HEK293T (cell line): Measurements from ENCODE around the gene MTCH2.
A peak's percentile ranks its signal among the peaks of the same experiment; 100 is the strongest.

Experiments
- CTCF ChIA-PET: fragments of 350-600 bp; formaldehyde crosslinking; extraction: SDS; loops from one replicate; lab custom pipeline; 2021; ENCODE audit warnings: antibody characterized with exemption, inconsistent platforms; lab: Yijun Ruan, JAX
- POLR2A ChIA-PET: fragments of 350-600 bp; formaldehyde crosslinking; extraction: SDS; loops from one replicate; lab custom pipeline; 2020; ENCODE audit warnings: antibody characterized with exemption, inconsistent platforms; lab: Yijun Ruan, JAX
- DNase-seq: peaks from one replicate; pipeline ENCODE4 v3.0.0; 2012; ENCODE audit warnings: mixed read lengths; ENCODE audit errors: extremely low spot score
- ARNT ChIP-seq: fragments of 450-650 bp; IDR thresholded peaks from 2 replicates; pipeline ENCODE4 v1.6.1; 2017; ENCODE audit warnings: mild to moderate bottlenecking
- BHLHE40 ChIP-seq: fragments of 450-650 bp; IDR thresholded peaks from 2 replicates; pipeline ENCODE4 v1.6.1; 2016; ENCODE audit warnings: mild to moderate bottlenecking, moderate library complexity, borderline replicate concordance
- CTBP1 ChIP-seq: fragments of 450-650 bp; IDR thresholded peaks from 2 replicates; pipeline ENCODE4 v1.6.1; 2016; ENCODE audit warnings: borderline replicate concordance
- ELF4 ChIP-seq: fragments of 450-650 bp; IDR thresholded peaks from 2 replicates; pipeline ENCODE4 v1.6.1; 2017; ENCODE audit warnings: antibody characterized with exemption
- FOXA1 ChIP-seq: fragments of 450-650 bp; IDR thresholded peaks from 2 replicates; pipeline ENCODE4 v1.6.1; 2016; ENCODE audit warnings: mild to moderate bottlenecking
- FOXK2 ChIP-seq: fragments of 450-650 bp; IDR thresholded peaks from 2 replicates; pipeline ENCODE4 v1.6.1; 2016; ENCODE audit warnings: mild to moderate bottlenecking
- FOXM1 ChIP-seq: fragments of 450-650 bp; IDR thresholded peaks from 2 replicates; pipeline ENCODE4 v1.6.1; 2017; ENCODE audit warnings: mild to moderate bottlenecking, borderline replicate concordance
- HDGF ChIP-seq: fragments of 450-650 bp; IDR thresholded peaks from 2 replicates; pipeline ENCODE4 v1.6.1; 2017; ENCODE audit warnings: antibody characterized with exemption, borderline replicate concordance
- L3MBTL2 ChIP-seq: fragments of 450-650 bp; conservative IDR thresholded peaks from 2 replicates; pipeline ENCODE4 v1.6.1; 2016; ENCODE audit warnings: mild to moderate bottlenecking
- LEF1 ChIP-seq: fragments of 450-650 bp; IDR thresholded peaks from 2 replicates; pipeline ENCODE4 v1.6.1; 2017; ENCODE audit warnings: mild to moderate bottlenecking, borderline replicate concordance
- NFRKB ChIP-seq: fragments of 450-650 bp; IDR thresholded peaks from 2 replicates; pipeline ENCODE4 v1.6.1; 2016; ENCODE audit warnings: mild to moderate bottlenecking, moderate library complexity
- SP1 ChIP-seq: fragments of 450-650 bp; IDR thresholded peaks from 2 replicates; pipeline ENCODE4 v1.6.1; 2017
- SUZ12 ChIP-seq: fragments of 450-650 bp; IDR thresholded peaks from 2 replicates; pipeline ENCODE4 v1.6.1; 2016; ENCODE audit warnings: mild to moderate bottlenecking
- TARDBP ChIP-seq: fragments of 450-650 bp; IDR thresholded peaks from 2 replicates; pipeline ENCODE4 v1.6.1; 2016
- ZNF384 ChIP-seq: fragments of 450-650 bp; IDR thresholded peaks from 2 replicates; pipeline ENCODE4 v1.6.1; 2016
- TF ChIP-seq, protein P1 (sequence below): fragments of 450-650 bp; IDR thresholded peaks from 2 replicates; pipeline ENCODE4 v1.6.1; 2016

The MTCH2 gene

DNA sequence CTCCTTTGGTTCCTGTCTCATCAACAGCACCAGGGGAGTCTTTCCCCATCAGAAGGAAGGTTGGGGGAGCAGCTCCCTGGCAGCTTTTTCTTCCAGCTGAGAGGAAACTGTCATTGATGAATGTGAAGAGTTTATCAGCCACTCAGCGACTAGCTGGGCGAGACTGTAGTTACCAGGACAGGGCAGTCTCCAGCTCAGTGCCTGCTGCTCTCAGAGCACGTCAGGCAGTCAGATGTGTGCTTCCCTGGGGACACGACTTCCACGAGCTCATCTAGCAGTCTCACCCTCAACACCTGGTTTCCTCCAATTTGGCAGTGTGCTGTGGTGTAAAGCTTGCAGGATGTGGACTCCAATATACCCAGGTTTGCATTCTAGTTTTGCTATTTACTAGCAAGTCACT, 35.6 kb downstream of the MTCH2 start:
- ChIA-PET CTCF (no interaction called here), POLR2A (interaction anchor here (1.0 kb wide), 1 partner anchor 11 kb away, joined by 3 read pairs; no protein-coding TSS in a partner anchor)
- no peak for DNase-seq
- TF ChIP-seq FOXM1 (no peak), ARNT (no peak), TARDBP (no peak), L3MBTL2 (no peak), NFRKB (no peak), CTBP1 (no peak), ELF4 (no peak), FOXK2 (no peak), SUZ12 (no peak), HDGF (no peak), LEF1 (no peak), BHLHE40 (no peak), SP1 (no peak), FOXA1 (no peak), ZNF384 (no peak)
- TF ChIP-seq, protein P1, sequence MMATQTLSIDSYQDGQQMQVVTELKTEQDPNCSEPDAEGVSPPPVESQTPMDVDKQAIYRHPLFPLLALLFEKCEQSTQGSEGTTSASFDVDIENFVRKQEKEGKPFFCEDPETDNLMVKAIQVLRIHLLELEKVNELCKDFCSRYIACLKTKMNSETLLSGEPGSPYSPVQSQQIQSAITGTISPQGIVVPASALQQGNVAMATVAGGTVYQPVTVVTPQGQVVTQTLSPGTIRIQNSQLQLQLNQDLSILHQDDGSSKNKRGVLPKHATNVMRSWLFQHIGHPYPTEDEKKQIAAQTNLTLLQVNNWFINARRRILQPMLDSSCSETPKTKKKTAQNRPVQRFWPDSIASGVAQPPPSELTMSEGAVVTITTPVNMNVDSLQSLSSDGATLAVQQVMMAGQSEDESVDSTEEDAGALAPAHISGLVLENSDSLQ = no peak

DNA sequence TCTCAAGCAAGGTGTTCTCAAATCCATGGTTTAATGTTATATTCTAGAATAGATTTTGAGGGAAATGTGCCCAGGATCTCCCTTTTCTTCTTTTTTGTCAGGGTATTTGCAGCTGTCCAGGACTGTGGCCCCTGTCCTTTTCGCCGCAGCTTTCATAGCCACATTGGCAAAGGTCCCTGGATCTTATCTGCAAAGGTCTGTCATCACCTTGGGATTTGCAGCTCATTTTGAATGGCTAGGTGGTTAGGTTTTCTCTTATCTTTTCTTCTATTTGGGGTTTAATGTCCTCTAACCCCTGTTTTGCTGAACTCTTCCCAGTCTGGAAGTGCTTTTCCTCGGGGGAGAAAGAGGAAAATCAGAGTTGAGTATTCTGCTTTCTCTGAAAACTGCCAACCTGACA, 36.4 kb downstream of the MTCH2 start:
- CTCF ChIA-PET = no interaction called here
- POLR2A ChIA-PET = no interaction called here
- TF ChIP-seq BHLHE40 = no peak
- no peak for DNase-seq

DNA sequence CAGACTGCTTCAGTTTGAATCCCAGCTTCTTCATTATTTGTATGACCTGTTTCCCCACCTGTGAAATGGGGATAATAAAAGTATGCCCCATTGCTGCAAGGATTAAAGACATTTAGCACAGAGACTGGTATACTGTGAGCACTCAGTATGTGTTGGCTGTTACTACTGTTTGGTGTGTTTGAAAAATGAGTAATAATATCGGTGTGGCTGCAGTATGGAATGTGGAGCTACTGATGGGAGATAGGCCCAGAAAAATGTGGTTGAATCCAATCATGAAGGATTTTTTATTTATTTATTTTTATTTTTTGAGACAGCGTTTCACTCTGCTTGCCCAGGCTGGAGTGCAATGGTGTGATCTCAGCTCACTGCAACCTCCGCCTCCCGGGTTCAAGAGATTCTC, 39.1 kb downstream of the MTCH2 start:
- CTCF ChIA-PET = no interaction called here
- no peak for TF ChIP-seq LEF1
- TF ChIP-seq BHLHE40 = no peak
- no peak for TF ChIP-seq CTBP1
- no peak for TF ChIP-seq ARNT
- TF ChIP-seq FOXM1 = no peak
- TF ChIP-seq ELF4 = no peak
- no peak for TF ChIP-seq FOXK2
- TF ChIP-seq TARDBP = no peak
- POLR2A ChIA-PET = no interaction called here
- DNase-seq = no peak

DNA sequence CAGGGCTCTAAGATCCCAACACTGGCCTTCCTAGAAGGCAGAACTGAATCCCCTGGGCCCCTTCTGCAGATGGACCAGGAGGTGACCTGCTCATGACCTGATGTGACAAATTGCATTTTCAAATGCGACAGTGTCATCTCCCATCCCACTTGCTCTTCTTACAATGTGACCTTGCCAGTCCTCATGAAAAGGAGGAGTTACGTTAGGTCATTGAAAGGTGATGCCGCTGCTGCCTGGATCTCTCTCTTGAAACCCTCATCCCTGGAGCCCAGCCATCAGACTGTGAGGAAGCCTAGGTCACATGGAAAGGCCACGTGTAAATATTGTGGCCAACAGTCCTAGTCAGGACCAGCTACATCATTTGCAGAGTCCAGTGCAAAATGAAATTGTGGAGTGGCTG, 42.5 kb downstream of the MTCH2 start:
- CTCF ChIA-PET = no interaction called here
- TF ChIP-seq SP1 (no peak), FOXA1 (no peak), CTBP1 (no peak), LEF1 (no peak), FOXM1 (no peak), HDGF (no peak), FOXK2 (no peak), L3MBTL2 (no peak), ZNF384 (no peak), BHLHE40 (no peak), ARNT (no peak), TARDBP (no peak), NFRKB (no peak), SUZ12 (no peak), ELF4 (no peak)
- TF ChIP-seq, protein P1 = no peak
- no peak for DNase-seq
- POLR2A ChIA-PET = interaction anchor here (0.6 kb wide), 1 partner anchor 253 kb away, joined by 4 read pairs; no protein-coding TSS in a partner anchor

DNA sequence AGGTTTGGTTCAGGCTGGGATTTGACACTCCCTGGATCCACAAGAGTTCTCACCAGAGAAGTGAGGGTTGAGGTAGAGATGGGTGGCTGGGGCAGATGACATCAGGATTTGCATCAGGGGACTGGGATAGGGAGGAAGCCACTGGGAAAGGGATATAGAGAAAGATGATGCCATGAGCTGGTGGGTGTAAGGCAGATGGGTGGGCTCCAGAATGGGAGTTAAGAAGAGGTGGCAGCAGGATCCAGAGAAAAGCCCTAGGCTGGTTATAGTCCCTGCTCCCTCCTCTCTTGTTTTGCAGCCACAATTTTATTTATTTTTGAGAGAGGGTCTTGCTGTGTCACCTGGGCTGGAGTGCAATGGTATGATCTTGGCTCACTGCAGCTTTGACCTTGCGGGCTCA, 46.4 kb downstream of the MTCH2 start:
- CTCF ChIA-PET = no interaction called here
- DNase-seq = no peak
- POLR2A ChIA-PET = no interaction called here
- no peak for TF ChIP-seq CTBP1
- no peak for TF ChIP-seq FOXM1
- TF ChIP-seq, protein P1 = no peak
- no peak for TF ChIP-seq SUZ12
- TF ChIP-seq ARNT = no peak
- TF ChIP-seq BHLHE40 = no peak

DNA sequence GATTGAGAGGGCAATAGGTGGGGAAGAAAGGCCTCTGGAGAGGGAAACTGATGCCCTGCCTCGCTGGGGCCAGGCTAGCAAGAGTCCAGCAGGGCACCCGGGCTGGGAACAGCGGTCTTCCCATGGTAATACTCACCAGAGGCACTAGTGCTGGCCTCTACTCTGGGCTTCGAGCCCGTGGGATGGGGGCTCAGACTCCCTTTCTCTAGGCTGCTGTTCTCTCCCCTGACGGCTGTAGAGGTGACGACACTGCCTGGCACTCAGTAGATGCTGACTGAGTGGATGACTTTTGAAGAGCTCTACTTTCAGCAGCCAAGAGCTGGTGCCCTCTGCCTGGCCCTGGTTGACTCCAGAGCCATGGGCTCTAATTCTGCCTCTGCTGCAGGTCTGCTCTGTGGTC, 47.3 kb downstream of the MTCH2 start:
- no peak for DNase-seq
- ChIA-PET CTCF (interaction anchor here (0.5 kb wide), 1 partner anchor 405 kb away, joined by 3 read pairs; no protein-coding TSS in a partner anchor), POLR2A (interaction anchor here (0.6 kb wide), 1 partner anchor 12 kb away, joined by 3 read pairs; no protein-coding TSS in a partner anchor)
- TF ChIP-seq FOXK2 = no peak

DNA sequence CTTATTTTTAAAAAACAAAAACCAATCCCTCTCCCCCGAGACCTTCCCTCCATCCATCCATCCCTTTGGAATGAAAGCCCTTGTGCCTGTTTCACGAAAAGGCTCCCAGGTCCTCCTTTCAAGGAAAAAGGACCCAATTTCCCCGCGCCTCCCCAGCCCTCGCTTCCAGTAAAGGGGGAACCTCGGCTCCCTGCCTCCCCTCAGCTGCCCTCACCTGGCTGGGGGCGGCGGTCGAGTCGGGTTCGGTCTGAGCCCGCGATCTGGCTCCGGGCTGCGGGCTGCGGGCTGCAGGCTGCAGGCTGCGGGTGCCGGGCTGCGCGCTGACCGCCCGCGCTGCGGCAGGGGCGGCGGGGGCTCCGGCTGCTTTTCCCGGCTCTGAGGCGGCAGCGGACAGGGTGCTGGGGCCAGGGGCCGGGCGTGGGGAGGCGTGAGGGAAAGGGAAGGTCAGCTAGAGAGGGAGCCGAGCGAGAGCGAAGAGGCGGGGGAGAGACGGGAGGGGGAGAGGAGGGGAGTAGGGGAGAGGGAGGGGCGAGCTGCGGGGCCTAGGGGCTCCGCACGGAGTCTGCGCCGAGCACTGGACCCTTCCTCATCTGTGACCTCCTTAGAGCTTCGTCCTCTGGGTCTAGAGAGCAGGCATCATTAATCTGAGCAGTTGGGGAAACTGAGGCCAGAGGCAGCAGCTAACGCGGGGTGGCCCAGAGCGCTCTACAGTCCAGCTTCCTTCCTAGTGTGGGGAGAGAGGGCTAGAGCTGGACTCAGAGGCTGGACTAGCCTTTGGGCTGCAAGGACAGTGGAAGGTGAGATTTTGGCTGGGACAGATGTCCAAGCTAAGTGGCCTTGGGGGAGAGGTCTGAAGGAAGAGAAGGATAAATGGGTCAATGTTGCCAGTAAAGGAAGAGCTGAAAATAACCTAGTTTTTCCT, 48.2 kb downstream of the MTCH2 start, which contains the start of gene C1QTNF4:
Gene C1QTNF4, minus strand, starts transcription at position 478 of the 922 bp plus-strand sequence. CDS start 3,601 bp downstream, outside the sequence.
- POLR2A ChIA-PET = interaction anchor here (1.3 kb wide), 1 partner anchor 29 kb away, joined by 4 read pairs; the partner anchor contains the start of gene PTPMT1
- DNase-seq = peak; percentile 31
- CTCF ChIA-PET = interaction anchor here (0.5 to 0.6 kb wide), 2 partner anchors 19 to 404 kb away, joined by 3 to 4 read pairs; no protein-coding TSS in a partner anchor
- no peak for TF ChIP-seq TARDBP
- no peak for TF ChIP-seq LEF1
- no peak for TF ChIP-seq CTBP1
- TF ChIP-seq, protein P1 = no peak
- TF ChIP-seq FOXM1 = no peak
